NT2/D1 (cell line): ENCODE results near the gene ELMOD1.
A peak's percentile ranks its signal among the peaks of the same experiment; 100 is the strongest.

ENCODE experiments used
- DNase-seq: peaks from one replicate; pipeline ENCODE4 v3.0.0-alpha.2; 2011; ENCODE audit warnings: low read depth, low spot score
- H3K27me3 ChIP-seq: 2 replicates; pipeline ENCODE4 v1.6.0; 2011; ENCODE audit warnings: mild to moderate bottlenecking; ENCODE audit not compliant: insufficient read length, insufficient read depth
- H3K36me3 ChIP-seq: 2 replicates; pipeline ENCODE4 v1.6.1; 2011; ENCODE audit warnings: mild to moderate bottlenecking, low read length, mixed read lengths; ENCODE audit not compliant: insufficient read depth, insufficient read length
- H3K4me1 ChIP-seq: 2 replicates; pipeline ENCODE4 v1.5.1; 2011; ENCODE audit not compliant: insufficient read depth, insufficient read length
- H3K4me3 ChIP-seq: 2 replicates; pipeline ENCODE4 v1.5.1; 2011; ENCODE audit warnings: low read depth; ENCODE audit not compliant: insufficient read length
- H3K9ac ChIP-seq: 2 replicates; pipeline ENCODE4 v1.6.0; 2011; ENCODE audit warnings: low read depth; ENCODE audit not compliant: insufficient read length
- H3K9me3 ChIP-seq: 2 replicates; pipeline ENCODE4 v1.5.1; 2011; ENCODE audit warnings: mild to moderate bottlenecking, low read length; ENCODE audit not compliant: insufficient read depth
- SUZ12 ChIP-seq: IDR thresholded peaks from 2 replicates; pipeline ENCODE4 v1.6.1; 2011; ENCODE audit not compliant: insufficient read length, insufficient read depth; ENCODE audit errors: extremely low read depth
- YY1 ChIP-seq: IDR thresholded peaks from 2 replicates; pipeline ENCODE4 v1.6.1; 2011; ENCODE audit not compliant: insufficient read length, insufficient read depth
- ZNF274 ChIP-seq: IDR thresholded peaks from 2 replicates; pipeline ENCODE4 v1.6.1; 2011; ENCODE audit warnings: mild to moderate bottlenecking, low read depth, low read length

The ELMOD1 gene

DNA sequence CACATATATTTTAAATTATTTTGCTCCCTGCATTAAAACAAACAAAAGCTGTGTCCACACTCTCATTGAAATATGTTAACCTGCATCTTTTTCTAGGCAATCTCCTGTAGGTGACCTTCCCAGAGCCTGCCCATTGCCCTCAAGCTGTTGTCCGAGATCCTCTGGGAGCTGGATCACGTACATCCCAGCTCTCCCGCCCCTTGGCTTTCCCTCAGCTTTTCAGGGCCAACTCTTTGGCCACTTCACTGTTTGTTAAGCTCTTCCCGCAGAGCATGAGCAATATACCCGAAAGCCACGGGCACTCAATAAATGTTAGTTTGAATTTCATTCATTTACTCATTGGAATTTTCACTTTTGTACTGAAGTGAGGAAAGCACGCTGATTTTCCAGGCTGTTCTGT is 32.2 kb downstream of the ELMOD1 start:
- no peak overlapping the region for H3K9ac ChIP-seq
- TF ChIP-seq YY1: no peak
- TF ChIP-seq SUZ12: no peak
- no peak for TF ChIP-seq ZNF274
- H3K4me3 ChIP-seq: no peak overlapping the region
- H3K4me1 ChIP-seq: no peaks in the 10 kb centered on the region
- no peak for DNase-seq
- H3K9me3 ChIP-seq: no peaks in the 10 kb centered on the region
- H3K27me3 ChIP-seq: no peaks in the 10 kb centered on the region
- H3K36me3 ChIP-seq: no peaks in the 10 kb centered on the region

DNA sequence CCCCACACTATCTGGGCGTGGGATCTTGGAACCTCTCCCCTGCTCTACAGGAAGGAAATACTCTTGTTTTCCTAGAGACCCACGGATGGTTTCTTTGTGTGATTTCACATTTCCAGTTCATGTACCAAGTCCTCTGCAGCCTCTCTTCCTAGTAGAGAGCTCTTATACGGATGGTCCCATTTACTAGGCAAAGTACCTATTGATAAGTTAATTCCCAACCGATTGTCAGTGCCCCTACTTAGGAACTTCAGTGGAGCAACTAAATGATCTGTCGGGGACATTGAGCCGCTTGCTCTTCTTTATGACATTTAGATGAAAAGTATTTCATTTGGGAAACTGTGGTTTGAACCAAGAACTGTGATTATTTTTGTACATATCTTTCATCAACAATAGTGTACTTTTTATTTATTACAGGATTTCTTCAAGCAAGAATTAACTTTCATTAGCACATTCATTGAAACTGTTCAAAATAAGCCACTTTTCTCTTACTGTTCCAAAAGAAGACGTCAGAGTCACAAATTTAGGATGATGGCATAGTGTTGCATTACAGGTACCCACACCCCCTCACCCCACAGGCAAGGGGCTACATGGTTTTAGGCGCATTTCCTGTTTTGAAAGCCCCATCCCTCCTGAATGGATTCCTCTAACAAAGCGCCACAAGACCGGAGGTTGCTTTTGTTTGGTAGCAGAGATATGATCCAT is 34.2 kb downstream of the ELMOD1 start:
- Histone ChIP-seq H3K9me3 (no peaks in the 10 kb centered on the region), H3K4me3 (no peak overlapping the region), H3K36me3 (no peaks in the 10 kb centered on the region), H3K9ac (no peak overlapping the region), H3K4me1 (no peaks in the 10 kb centered on the region), H3K27me3 (no peaks in the 10 kb centered on the region)
- no peak for TF ChIP-seq YY1
- TF ChIP-seq ZNF274: no peak
- peak; percentile 5 for DNase-seq

DNA sequence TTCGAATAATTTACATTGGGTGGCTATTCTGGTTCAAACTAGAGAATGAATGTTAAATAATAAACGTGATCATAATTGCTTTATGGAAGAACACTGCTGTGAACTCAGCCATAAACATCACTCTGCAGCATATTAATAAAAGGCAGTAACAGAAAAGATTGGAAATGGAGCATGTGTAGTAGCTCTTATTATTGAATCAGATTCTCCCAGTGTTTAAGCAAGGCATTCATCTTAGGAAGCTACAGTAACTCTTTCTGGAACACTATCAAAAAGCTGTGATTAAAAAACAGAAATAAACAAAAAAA is 34.7 kb downstream of the ELMOD1 start:
- H3K9ac ChIP-seq: no peak overlapping the region
- H3K9me3 ChIP-seq: no peaks in the 10 kb centered on the region
- no peak for DNase-seq
- no peaks in the 10 kb centered on the region for H3K4me1 ChIP-seq
- H3K36me3 ChIP-seq: no peaks in the 10 kb centered on the region
- H3K4me3 ChIP-seq: no peak overlapping the region
- no peaks in the 10 kb centered on the region for H3K27me3 ChIP-seq
- TF ChIP-seq SUZ12 (no peak), YY1 (no peak), ZNF274 (no peak)

DNA sequence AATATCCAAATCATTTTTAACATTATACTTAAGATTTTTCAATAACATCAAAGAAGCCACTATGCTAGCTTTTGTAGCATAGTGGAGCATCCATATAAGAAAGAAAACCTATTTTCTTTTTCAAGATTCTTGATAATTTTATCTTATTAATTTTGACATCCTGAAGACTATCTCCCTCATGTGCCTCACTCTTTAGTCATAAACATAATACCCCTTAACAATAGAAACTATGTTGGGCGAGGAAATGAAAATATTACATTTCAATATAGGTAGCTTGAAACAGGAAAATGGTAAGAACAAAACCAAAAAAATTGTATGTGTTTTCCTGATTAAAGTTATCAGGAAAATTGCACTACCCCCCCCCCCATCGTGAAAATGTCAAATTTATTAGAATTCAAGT is 40.1 kb downstream of the ELMOD1 start:
- H3K36me3 ChIP-seq: no peaks in the 10 kb centered on the region
- DNase-seq: no peak
- H3K4me3 ChIP-seq: no peak overlapping the region
- H3K9ac ChIP-seq: no peak overlapping the region
- H3K27me3 ChIP-seq: no peaks in the 10 kb centered on the region
- TF ChIP-seq YY1: no peak
- TF ChIP-seq SUZ12: no peak
- no peak for TF ChIP-seq ZNF274
- no peaks in the 10 kb centered on the region for H3K4me1 ChIP-seq
- no peaks in the 10 kb centered on the region for H3K9me3 ChIP-seq

DNA sequence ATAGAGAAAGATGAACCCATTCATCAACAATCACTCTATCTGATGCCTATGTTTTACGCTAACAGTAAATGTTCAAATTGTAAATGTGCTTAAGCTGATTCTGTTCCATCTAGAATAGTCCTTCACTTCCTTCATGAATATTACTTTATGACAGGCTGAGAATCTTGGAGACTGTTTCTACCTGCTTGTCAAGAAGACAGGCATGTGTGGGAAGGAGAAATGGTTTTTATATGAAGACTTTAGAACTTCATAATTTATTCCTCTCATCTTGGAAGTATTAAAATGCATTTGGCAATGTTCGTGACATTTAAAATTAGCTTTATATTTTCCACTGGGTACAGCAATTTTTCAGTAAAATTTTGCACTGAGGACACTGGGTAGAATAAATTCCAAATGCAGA is 41.0 kb downstream of the ELMOD1 start:
- Histone ChIP-seq H3K9me3 (no peaks in the 10 kb centered on the region), H3K36me3 (no peaks in the 10 kb centered on the region), H3K4me1 (no peaks in the 10 kb centered on the region), H3K9ac (no peak overlapping the region), H3K4me3 (no peak overlapping the region), H3K27me3 (no peaks in the 10 kb centered on the region)
- TF ChIP-seq SUZ12: no peak
- no peak for DNase-seq

DNA sequence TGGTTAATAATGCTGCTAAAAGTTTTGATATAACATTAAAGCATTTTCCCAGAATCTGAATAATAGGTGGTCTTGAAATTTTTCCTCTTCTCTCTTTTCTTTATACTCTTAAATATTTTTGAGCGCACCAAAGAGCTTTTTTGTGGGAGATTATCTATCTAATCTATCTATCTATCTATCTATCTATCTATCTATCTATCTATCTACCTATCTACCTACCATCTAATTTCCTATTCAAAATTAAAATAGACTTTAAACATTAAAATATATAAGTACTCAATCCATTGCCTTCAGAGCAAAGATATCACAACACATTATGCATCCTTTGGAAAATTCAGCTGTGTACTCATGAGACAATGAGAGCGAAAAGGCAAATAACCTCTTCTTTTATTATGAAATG is 55.8 kb downstream of the ELMOD1 start:
- Histone ChIP-seq H3K27me3 (no peaks in the 10 kb centered on the region), H3K4me1 (no peaks in the 10 kb centered on the region), H3K9me3 (no peaks in the 10 kb centered on the region), H3K36me3 (no peaks in the 10 kb centered on the region), H3K4me3 (no peak overlapping the region), H3K9ac (no peak overlapping the region)
- TF ChIP-seq SUZ12 (no peak), ZNF274 (no peak), YY1 (no peak)
- no peak for DNase-seq

DNA sequence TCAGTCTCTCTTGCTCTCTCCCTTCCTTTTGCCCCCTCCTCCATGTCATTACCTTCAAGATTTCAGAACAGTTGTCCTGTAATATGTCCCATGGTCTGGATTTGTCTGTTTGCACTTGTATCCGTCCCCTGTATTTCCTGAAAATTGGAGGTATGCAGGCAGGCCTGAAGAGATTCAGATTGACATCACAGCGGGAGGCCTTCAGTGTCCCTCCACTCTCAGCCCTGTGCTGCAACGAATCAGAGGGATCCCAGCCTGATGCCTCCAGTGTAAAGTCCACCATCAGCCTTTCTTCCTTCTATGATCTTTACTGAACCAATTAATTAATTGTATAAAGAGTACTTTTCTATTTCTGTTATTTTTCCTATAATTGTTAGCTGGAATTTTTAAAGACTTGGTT is 57.3 kb downstream of the ELMOD1 start:
- TF ChIP-seq YY1: no peak
- TF ChIP-seq ZNF274: no peak
- no peak for TF ChIP-seq SUZ12
- H3K36me3 ChIP-seq: no peaks in the 10 kb centered on the region
- no peaks in the 10 kb centered on the region for H3K9me3 ChIP-seq
- H3K27me3 ChIP-seq: no peaks in the 10 kb centered on the region
- DNase-seq: no peak
- no peak overlapping the region for H3K4me3 ChIP-seq
- H3K9ac ChIP-seq: no peak overlapping the region
- H3K4me1 ChIP-seq: no peaks in the 10 kb centered on the region

DNA sequence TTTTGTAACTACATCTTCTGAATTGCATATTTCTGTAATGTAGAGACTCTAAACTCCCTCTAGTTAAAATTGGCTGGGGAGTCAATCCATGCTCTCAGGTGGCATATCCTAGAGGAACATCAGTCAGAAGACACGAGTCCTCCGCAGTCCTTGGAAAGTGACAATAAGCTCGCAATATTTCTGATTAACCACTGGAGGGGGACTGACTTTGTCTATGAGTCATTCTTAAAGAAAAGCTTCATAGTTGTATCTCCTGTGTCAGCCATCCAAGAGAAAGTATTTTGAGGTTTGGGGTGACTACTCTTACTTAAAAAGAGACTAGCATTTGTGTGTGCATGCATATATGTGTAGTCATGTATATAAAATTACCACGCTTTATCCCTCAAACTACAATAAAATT is 60.7 kb downstream of the ELMOD1 start:
- DNase-seq: no peak
- no peaks in the 10 kb centered on the region for H3K36me3 ChIP-seq
- no peaks in the 10 kb centered on the region for H3K9me3 ChIP-seq
- TF ChIP-seq SUZ12: no peak
- TF ChIP-seq YY1: no peak
- no peak for TF ChIP-seq ZNF274
- no peaks in the 10 kb centered on the region for H3K4me1 ChIP-seq
- no peaks in the 10 kb centered on the region for H3K27me3 ChIP-seq
- no peak overlapping the region for H3K9ac ChIP-seq
- no peak overlapping the region for H3K4me3 ChIP-seq
